AG04450 (cell line): Measurements from ENCODE around the gene TNNC1. TPM values are rescaled to one million over a fixed set of nuclear protein-coding genes. Genes with fewer than 3 reads are reported as not detected.

Experiments
- CTCF ChIA-PET: fragments of 300-600, 350-600 bp; formaldehyde crosslinking; extraction: SDS; loops from one replicate; lab custom pipeline; 2022; ENCODE audit warnings: antibody characterized with exemption, inconsistent platforms; lab: Charles Lee
- POLR2A ChIA-PET: fragments of 350-600 bp; formaldehyde crosslinking; extraction: SDS; loops from one replicate; lab custom pipeline; 2021; ENCODE audit warnings: antibody characterized with exemption, inconsistent platforms; lab: Yijun Ruan, JAX
- DNase-seq: peaks from one replicate; pipeline ENCODE4 v3.0.0-alpha.2; 2011; ENCODE audit warnings: low read depth, low spot score
- H3K27ac ChIP-seq: one replicate; pipeline ENCODE4 v1.5.1; 2012; ENCODE audit warnings: low read depth, low read length, control low read depth
- H3K27me3 ChIP-seq: one replicate; pipeline ENCODE4 v1.6.0; 2012; ENCODE audit warnings: low read length; ENCODE audit not compliant: control insufficient read depth, insufficient read depth
- H3K4me3 ChIP-seq: 2 replicates; pipeline ENCODE4 v1.5.1; 2011; ENCODE audit warnings: mild to moderate bottlenecking, low read depth, low read length, control low read depth
- H3K9me3 ChIP-seq: 2 replicates; pipeline ENCODE4 v1.5.1; 2012; ENCODE audit warnings: low read length; ENCODE audit not compliant: control insufficient read depth, insufficient read depth
- CTCF ChIP-seq: IDR thresholded peaks from 2 replicates; pipeline ENCODE4 v1.5.1; 2011; ENCODE audit warnings: low read depth, low read length, control low read depth, inconsistent platforms
- polyA plus RNA-seq: library from polyadenylated mRNA; depleted of rRNA; stranded (reverse); fragments of >200 nt; gene quantifications from 2 replicates; pipeline ENCODE4 v1.2.3, GENCODE V29; 2011

TNNC1 gene
- polyA plus RNA-seq, 1 experiment = 1.7 TPM

GRCh38 chr3:52443268-52443610 lies 10.6 kb downstream of the TNNC1 start:
- H3K27ac ChIP-seq = no peak overlapping the region
- H3K27me3 ChIP-seq = peaks cover 6% of the 10 kb centered on the region
- DNase-seq = no peak
- H3K9me3 ChIP-seq = no peaks in the 10 kb centered on the region
- no peak for TF ChIP-seq CTCF
- no peak overlapping the region for H3K4me3 ChIP-seq
- CTCF ChIA-PET = interaction anchor here (11.7 kb wide), 1 partner anchor 14 kb away, joined by 359 read pairs; no protein-coding TSS in a partner anchor
- POLR2A ChIA-PET = no interaction called here

- POLR2A ChIA-PET = no interaction called here
- H3K27ac ChIP-seq = no peak overlapping the region
- DNase-seq = no peak
- CTCF ChIA-PET = interaction anchor here (0.6 to 11.7 kb wide), 2 partner anchors 14 to 57 kb away, joined by 3 to 359 read pairs; no protein-coding TSS in a partner anchor
- TF ChIP-seq CTCF = no peak
- H3K4me3 ChIP-seq = no peak overlapping the region
- H3K9me3 ChIP-seq = no peaks in the 10 kb centered on the region
- H3K27me3 ChIP-seq = peaks cover 6% of the 10 kb centered on the region
Observed at GRCh38 chr3:52442409-52443267, 11.2 kb downstream of the TNNC1 start.

- H3K27me3 ChIP-seq = peaks cover 6% of the 10 kb centered on the region
- no peaks in the 10 kb centered on the region for H3K9me3 ChIP-seq
- H3K4me3 ChIP-seq = no peak overlapping the region
- POLR2A ChIA-PET = no interaction called here
- H3K27ac ChIP-seq = no peak overlapping the region
- DNase-seq = no peak
- CTCF ChIA-PET = interaction anchor here (0.6 to 11.7 kb wide), 2 partner anchors 13 to 56 kb away, joined by 3 to 359 read pairs; no protein-coding TSS in a partner anchor
- TF ChIP-seq CTCF = no peak
Observed at GRCh38 chr3:52441772-52442332, 12.0 kb downstream of the TNNC1 start.

- ChIA-PET CTCF (interaction anchor here (1.0 to 11.7 kb wide), 2 partner anchors 12 to 29 kb away, joined by 3 to 359 read pairs; no protein-coding TSS in a partner anchor), POLR2A (no interaction called here)
Observed at GRCh38 chr3:52441091-52441771, 12.6 kb downstream of the TNNC1 start.

More at GRCh38 chr3:52441091-52441771, 12.6 kb downstream of the TNNC1 start:
- Histone ChIP-seq H3K9me3 (no peaks in the 10 kb centered on the region), H3K27me3 (peaks cover 6% of the 10 kb centered on the region), H3K27ac (no peak overlapping the region), H3K4me3 (no peak overlapping the region)
- DNase-seq = no peak
- TF ChIP-seq CTCF = no peak
